Measurements from ENCODE around the gene NBEA.

The NBEA gene

DNA sequence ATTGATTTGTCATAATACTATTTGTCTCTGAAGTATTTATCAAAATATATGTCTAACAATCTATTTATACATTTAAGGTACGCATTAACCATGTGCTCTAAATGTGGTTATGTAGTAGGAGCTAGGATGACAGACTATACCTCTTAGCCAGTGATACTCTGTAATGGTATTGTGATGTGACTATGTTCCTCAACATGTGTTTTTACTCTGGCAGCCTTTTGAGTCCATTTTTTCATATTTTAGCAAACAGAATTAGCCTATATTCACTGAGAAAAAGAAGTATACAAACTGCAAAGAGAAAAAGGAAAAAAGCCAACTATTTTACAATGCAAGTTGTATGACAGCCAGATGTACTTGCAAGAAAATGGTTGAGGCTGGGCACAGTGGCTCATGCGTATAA lies 507.8 kb downstream of the NBEA start:
- no peak overlapping the region for H3K27ac ChIP-seq (ENCODE audit: low read depth, low read length)
- H3K36me3 ChIP-seq (ENCODE audit: insufficient read depth, low read length), result no peaks in the 10 kb centered on the region
- no peak overlapping the region for H2AFZ ChIP-seq (ENCODE audit: low read length, unreplicated experiment)

DNA sequence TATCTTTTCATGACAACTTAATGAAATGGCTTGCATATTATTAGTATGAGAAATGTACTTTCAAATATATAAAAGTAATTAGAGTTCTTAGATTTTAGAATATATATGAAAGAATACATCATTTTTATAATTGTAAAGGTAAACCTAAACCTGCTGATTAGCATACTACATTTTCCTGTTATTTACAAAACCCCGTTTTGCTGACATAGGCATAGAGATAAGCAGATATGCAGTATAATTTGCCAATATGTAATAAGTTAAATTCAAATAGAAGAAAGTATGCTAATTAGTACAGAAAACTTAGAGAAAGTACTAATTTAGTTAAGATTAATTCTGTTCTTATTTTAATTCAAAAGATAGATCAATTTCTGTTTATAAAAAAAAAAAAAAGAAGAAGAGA lies 513.0 kb downstream of the NBEA start:
- Histone ChIP-seq H3K79me2 (ENCODE audit: control insufficient read depth, insufficient read depth, low read length, unreplicated experiment) (no peaks in the 10 kb centered on the region), H3K4me1 (ENCODE audit: control insufficient read depth, insufficient read depth, low read length, unreplicated experiment) (no peaks in the 10 kb centered on the region), H3K36me3 (ENCODE audit: insufficient read depth, low read length) (no peaks in the 10 kb centered on the region), H3K27ac (ENCODE audit: low read depth, low read length) (no peak overlapping the region), H2AFZ (ENCODE audit: low read length, unreplicated experiment) (no peak overlapping the region), H3K4me3 (ENCODE audit: low read depth, low read length) (no peak overlapping the region), H3K27me3 (ENCODE audit: insufficient read depth, low read length) (no peaks in the 10 kb centered on the region)

More for the DNA sequence above, 507.8 kb downstream of the NBEA start:
- Histone ChIP-seq H3K4me1 (ENCODE audit: control insufficient read depth, insufficient read depth, low read length, unreplicated experiment) (no peaks in the 10 kb centered on the region), H3K27me3 (ENCODE audit: insufficient read depth, low read length) (no peaks in the 10 kb centered on the region), H3K4me3 (ENCODE audit: low read depth, low read length) (no peak overlapping the region), H3K79me2 (ENCODE audit: control insufficient read depth, insufficient read depth, low read length, unreplicated experiment) (no peaks in the 10 kb centered on the region)

DNA sequence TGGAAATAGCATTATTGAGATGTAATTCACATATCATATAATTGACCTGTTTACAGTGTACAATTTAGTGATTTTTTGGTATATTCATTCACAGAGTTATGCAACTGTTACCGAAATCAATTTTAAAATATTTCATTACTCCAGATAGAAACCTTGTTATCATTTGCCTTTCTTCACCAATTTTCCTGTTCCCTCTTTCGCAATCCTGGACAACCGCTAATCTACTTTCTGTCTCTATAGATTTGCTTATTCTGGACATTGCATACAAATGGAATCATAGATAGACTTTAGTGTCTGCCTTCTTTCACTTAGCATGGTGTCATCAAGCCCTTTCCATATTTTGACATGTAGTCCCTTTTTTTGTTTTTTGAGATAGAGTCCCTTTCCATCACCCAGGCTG lies 515.2 kb downstream of the NBEA start:
- Histone ChIP-seq H3K27me3 (ENCODE audit: insufficient read depth, low read length) (no peaks in the 10 kb centered on the region), H2AFZ (ENCODE audit: low read length, unreplicated experiment) (no peak overlapping the region), H3K4me1 (ENCODE audit: control insufficient read depth, insufficient read depth, low read length, unreplicated experiment) (no peaks in the 10 kb centered on the region)

GRCh38 chr13:35460061-35460460 lies 518.0 kb downstream of the NBEA start:
- H3K79me2 ChIP-seq (ENCODE audit: control insufficient read depth, insufficient read depth, low read length, unreplicated experiment), result no peaks in the 10 kb centered on the region
- H3K27ac ChIP-seq (ENCODE audit: low read depth, low read length), result no peak overlapping the region
- no peaks in the 10 kb centered on the region for H3K4me1 ChIP-seq (ENCODE audit: control insufficient read depth, insufficient read depth, low read length, unreplicated experiment)
- no peaks in the 10 kb centered on the region for H3K36me3 ChIP-seq (ENCODE audit: insufficient read depth, low read length)
- H3K27me3 ChIP-seq (ENCODE audit: insufficient read depth, low read length), result no peaks in the 10 kb centered on the region
- no peak overlapping the region for H3K4me3 ChIP-seq (ENCODE audit: low read depth, low read length)
- no peak overlapping the region for H2AFZ ChIP-seq (ENCODE audit: low read length, unreplicated experiment)

More for the DNA sequence above, 515.2 kb downstream of the NBEA start:
- Histone ChIP-seq H3K27ac (ENCODE audit: low read depth, low read length) (no peak overlapping the region), H3K36me3 (ENCODE audit: insufficient read depth, low read length) (no peaks in the 10 kb centered on the region), H3K79me2 (ENCODE audit: control insufficient read depth, insufficient read depth, low read length, unreplicated experiment) (no peaks in the 10 kb centered on the region), H3K4me3 (ENCODE audit: low read depth, low read length) (no peak overlapping the region)

GRCh38 chr13:35465371-35465770 lies 523.3 kb downstream of the NBEA start:
- Histone ChIP-seq H2AFZ (ENCODE audit: low read length, unreplicated experiment) (no peak overlapping the region), H3K27me3 (ENCODE audit: insufficient read depth, low read length) (no peaks in the 10 kb centered on the region), H3K4me3 (ENCODE audit: low read depth, low read length) (no peak overlapping the region), H3K4me1 (ENCODE audit: control insufficient read depth, insufficient read depth, low read length, unreplicated experiment) (no peaks in the 10 kb centered on the region), H3K79me2 (ENCODE audit: control insufficient read depth, insufficient read depth, low read length, unreplicated experiment) (no peaks in the 10 kb centered on the region), H3K27ac (ENCODE audit: low read depth, low read length) (no peak overlapping the region), H3K36me3 (ENCODE audit: insufficient read depth, low read length) (no peaks in the 10 kb centered on the region)

DNA sequence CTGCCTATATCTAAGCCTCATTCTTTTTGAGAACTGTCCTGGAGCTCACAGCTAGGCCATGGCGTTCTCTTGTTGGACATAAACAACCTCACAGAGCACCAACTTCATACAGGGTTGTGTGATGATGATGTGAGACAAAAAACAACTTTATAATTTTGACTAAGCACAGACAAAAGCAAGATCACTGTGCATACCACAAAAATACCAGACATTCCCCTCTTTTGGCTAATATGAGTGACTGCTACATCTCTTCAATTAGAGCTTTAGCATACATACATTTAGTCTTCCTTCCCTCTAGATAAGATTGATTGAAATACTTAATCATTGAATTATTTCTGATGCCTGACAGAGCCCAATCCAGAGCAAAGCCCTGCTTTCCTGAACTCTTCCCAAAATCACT lies 526.1 kb downstream of the NBEA start:
- Histone ChIP-seq H3K36me3 (ENCODE audit: insufficient read depth, low read length) (no peaks in the 10 kb centered on the region), H3K4me3 (ENCODE audit: low read depth, low read length) (no peak overlapping the region), H3K27ac (ENCODE audit: low read depth, low read length) (no peak overlapping the region), H3K79me2 (ENCODE audit: control insufficient read depth, insufficient read depth, low read length, unreplicated experiment) (peaks cover 8% of the 10 kb centered on the region), H3K27me3 (ENCODE audit: insufficient read depth, low read length) (no peaks in the 10 kb centered on the region), H3K4me1 (ENCODE audit: control insufficient read depth, insufficient read depth, low read length, unreplicated experiment) (no peaks in the 10 kb centered on the region), H2AFZ (ENCODE audit: low read length, unreplicated experiment) (no peak overlapping the region)

- Histone ChIP-seq H2AFZ (ENCODE audit: low read length, unreplicated experiment) (peak overlapping the region; percentile 93), H3K79me2 (ENCODE audit: control insufficient read depth, insufficient read depth, low read length, unreplicated experiment) (peaks cover 18% of the 10 kb centered on the region), H3K4me3 (ENCODE audit: low read depth, low read length) (peak overlapping the region; percentile 94), H3K36me3 (ENCODE audit: insufficient read depth, low read length) (no peaks in the 10 kb centered on the region), H3K4me1 (ENCODE audit: control insufficient read depth, insufficient read depth, low read length, unreplicated experiment) (no peaks in the 10 kb centered on the region), H3K27me3 (ENCODE audit: insufficient read depth, low read length) (no peaks in the 10 kb centered on the region), H3K27ac (ENCODE audit: low read depth, low read length) (no peak overlapping the region)
Observed at GRCh38 chr13:35469806-35470525, 527.9 kb downstream of the NBEA start.

DNA sequence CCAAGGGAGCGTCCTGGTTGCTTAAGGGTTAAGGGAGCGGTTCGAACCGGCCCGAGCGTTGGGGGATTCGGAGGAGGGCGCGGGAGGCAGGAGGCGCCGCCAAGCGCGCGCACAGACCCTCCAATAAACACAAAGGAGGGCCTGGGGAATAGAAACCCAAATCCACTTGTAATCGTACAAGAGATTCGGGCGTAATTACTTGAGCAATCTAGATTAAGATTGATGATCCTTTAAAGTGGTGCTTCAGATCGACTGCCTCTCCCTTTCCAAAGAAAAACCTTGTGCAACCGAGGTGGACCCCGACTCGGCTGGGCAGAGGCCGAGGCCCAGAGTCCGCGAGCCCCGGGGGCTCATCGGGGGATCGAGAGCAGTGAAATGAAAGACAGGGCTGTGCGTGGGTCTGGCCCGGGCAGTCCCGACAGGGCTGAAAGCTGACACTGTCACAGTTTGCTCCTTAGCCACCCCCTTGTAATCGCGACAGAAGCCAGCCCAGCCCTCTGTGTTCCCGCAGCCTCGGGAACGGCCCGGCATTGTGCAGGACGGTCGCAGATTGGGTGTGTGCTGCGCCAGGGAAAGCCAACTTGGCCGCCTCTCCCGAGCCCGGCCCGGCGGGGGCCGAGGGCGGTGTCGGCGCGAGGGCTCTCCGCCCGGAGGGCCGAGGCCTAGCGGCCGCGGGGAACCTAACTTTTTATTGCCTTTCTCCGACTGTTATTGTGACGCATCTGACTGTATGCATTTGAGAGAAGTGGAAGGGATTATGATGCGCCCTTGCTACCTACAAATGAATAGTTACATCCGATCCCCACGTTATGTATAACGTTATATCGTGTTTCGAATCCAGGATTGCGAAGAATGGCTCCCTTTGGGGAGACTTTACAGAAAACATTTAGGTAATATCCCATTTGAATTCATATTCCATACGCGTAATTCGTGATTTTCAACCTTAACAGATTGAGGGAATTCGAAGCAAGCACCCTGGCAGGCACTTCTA lies 528.9 kb downstream of the NBEA start:
- H3K27ac ChIP-seq (ENCODE audit: low read depth, low read length), result peak overlapping the region; percentile 42
- peak overlapping the region; percentile 93 for H2AFZ ChIP-seq (ENCODE audit: low read length, unreplicated experiment)
- peak overlapping the region; percentile 94 for H3K4me3 ChIP-seq (ENCODE audit: low read depth, low read length)
- peaks cover 23% of the 10 kb centered on the region for H3K79me2 ChIP-seq (ENCODE audit: control insufficient read depth, insufficient read depth, low read length, unreplicated experiment)
- H3K27me3 ChIP-seq (ENCODE audit: insufficient read depth, low read length), result no peaks in the 10 kb centered on the region
- no peaks in the 10 kb centered on the region for H3K36me3 ChIP-seq (ENCODE audit: insufficient read depth, low read length)
- no peaks in the 10 kb centered on the region for H3K4me1 ChIP-seq (ENCODE audit: control insufficient read depth, insufficient read depth, low read length, unreplicated experiment)

- H3K4me3 ChIP-seq (ENCODE audit: low read depth, low read length), result peak overlapping the region; percentile 94
- H3K79me2 ChIP-seq (ENCODE audit: control insufficient read depth, insufficient read depth, low read length, unreplicated experiment), result peaks cover 23% of the 10 kb centered on the region
- peak overlapping the region; percentile 42 for H3K27ac ChIP-seq (ENCODE audit: low read depth, low read length)
- H2AFZ ChIP-seq (ENCODE audit: low read length, unreplicated experiment), result peak overlapping the region; percentile 93
- no peaks in the 10 kb centered on the region for H3K27me3 ChIP-seq (ENCODE audit: insufficient read depth, low read length)
- no peaks in the 10 kb centered on the region for H3K36me3 ChIP-seq (ENCODE audit: insufficient read depth, low read length)
- H3K4me1 ChIP-seq (ENCODE audit: control insufficient read depth, insufficient read depth, low read length, unreplicated experiment), result no peaks in the 10 kb centered on the region
Observed at GRCh38 chr13:35471706-35472322, 529.7 kb downstream of the NBEA start.

DNA sequence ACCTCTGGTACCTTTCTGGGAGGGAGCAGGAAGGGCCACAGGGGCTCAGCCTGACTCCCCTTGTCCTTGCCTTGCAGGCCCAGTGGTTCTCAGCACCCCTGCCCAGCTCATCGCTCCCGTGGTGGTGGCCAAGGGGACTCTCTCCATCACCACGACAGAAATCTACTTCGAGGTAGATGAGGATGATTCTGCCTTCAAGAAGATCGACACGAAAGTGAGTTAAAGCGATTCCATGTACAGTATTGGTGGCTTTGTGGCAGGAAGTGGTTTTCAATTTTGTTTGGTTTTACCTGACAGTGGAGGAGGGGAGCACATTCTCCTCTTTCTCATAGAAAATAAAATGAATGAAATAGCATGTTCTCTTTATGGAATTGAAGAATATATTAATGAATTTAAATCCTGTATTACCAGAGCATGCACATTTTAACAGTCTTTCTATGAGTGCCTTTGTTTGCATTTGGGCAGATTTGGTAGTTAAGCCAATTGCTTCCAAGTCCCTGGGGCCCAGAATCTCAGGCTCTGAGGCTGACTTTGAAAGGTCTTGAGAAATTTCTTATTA lies 530.3 kb downstream of the NBEA start:
- Histone ChIP-seq H3K4me1 (ENCODE audit: control insufficient read depth, insufficient read depth, low read length, unreplicated experiment) (no peaks in the 10 kb centered on the region), H3K27me3 (ENCODE audit: insufficient read depth, low read length) (no peaks in the 10 kb centered on the region), H3K4me3 (ENCODE audit: low read depth, low read length) (peak overlapping the region; percentile 94), H3K36me3 (ENCODE audit: insufficient read depth, low read length) (no peaks in the 10 kb centered on the region), H3K79me2 (ENCODE audit: control insufficient read depth, insufficient read depth, low read length, unreplicated experiment) (peaks cover 23% of the 10 kb centered on the region), H3K27ac (ENCODE audit: low read depth, low read length) (no peak overlapping the region), H2AFZ (ENCODE audit: low read length, unreplicated experiment) (no peak overlapping the region)
